Measurements from ENCODE around the gene TYW5. TPM values are rescaled to one million over a fixed set of nuclear protein-coding genes. Genes with fewer than 3 reads are reported as not detected.

TYW5 gene
- total and polyA plus RNA-seq, 2 of the 13 experiments (the other 11 are each of a cell fraction or from before 2014, with no cell fraction given): 8.3 to 14.6 TPM

DNA sequence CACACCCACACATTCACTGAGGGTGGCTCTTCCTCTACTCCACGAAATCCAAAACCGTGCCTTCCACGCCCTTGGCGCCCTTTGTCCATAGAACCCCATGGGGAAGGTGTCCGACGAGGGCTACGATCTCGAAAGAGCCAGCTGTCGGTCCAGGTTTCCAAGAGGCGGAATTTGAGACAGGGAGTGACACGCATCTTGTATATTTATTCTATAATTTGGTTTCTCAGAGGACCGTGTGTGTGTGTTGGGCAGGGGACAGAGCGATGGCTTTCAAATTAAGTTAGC lies 43.5 kb downstream of the TYW5 start:
- CTCF ChIA-PET (ENCODE audit: low intra/inter-chr PET ratio, low total read pairs): no interaction called here
- intact Hi-C loops (cut with micrococcal nuclease; ENCODE audit: unreplicated experiment): loop anchor here (2.0 kb wide), 1 partner anchor 43 kb away; the partner anchor contains the start of genes MAIP1 and TYW5
- no peak for TF ChIP-seq TCF7L2 (IDR thresholded peaks at IDR 0.05; ENCODE audit: low read depth, low read length)
- no peak for TF ChIP-seq ZNF891 (CRISPR knock-in tag; IDR thresholded peaks at IDR 0.05)
- TF ChIP-seq PCBP2 (optimal IDR thresholded peaks at IDR 0.05; ENCODE audit: low read depth, low read length, poor library complexity, severe bottlenecking): no peak
- TF ChIP-seq ZFX (CRISPR knock-in tag; IDR thresholded peaks at IDR 0.05; ENCODE audit: low read depth): no peak
- TF ChIP-seq ZNF83 (CRISPR knock-in tag; IDR thresholded peaks at IDR 0.05; ENCODE audit: borderline replicate concordance): peak; percentile 1; the same call in 1 of the 2 replicates
- TF ChIP-seq POGZ (CRISPR knock-in tag; IDR thresholded peaks at IDR 0.05): no peak
- TF ChIP-seq PLRG1 (conservative IDR thresholded peaks at IDR 0.05): no peak
- TF ChIP-seq ASH2L (IDR thresholded peaks at IDR 0.05; ENCODE audit: insufficient read length, low read depth, low read length): peak; percentile 48
- no peak for TF ChIP-seq FOXP1 (IDR thresholded peaks at IDR 0.05)
- no peak for TF ChIP-seq FOXP1 (CRISPR knock-in tag; IDR thresholded peaks at IDR 0.05)
- no peak for TF ChIP-seq ZSCAN20 (CRISPR knock-in tag; IDR thresholded peaks at IDR 0.05; ENCODE audit: borderline replicate concordance)
- no peak for TF ChIP-seq HCFC1 (IDR thresholded peaks at IDR 0.05; ENCODE audit: low read depth, low read length)
- no peak for TF ChIP-seq SAFB2 (CRISPR knock-in tag; IDR thresholded peaks at IDR 0.05; ENCODE audit: borderline replicate concordance, low read depth)
- TF ChIP-seq ZNF207 (IDR thresholded peaks at IDR 0.05; ENCODE audit: borderline replicate concordance): no peak
- 0 out of 2 replicates have a peak, but pooled peaks have one; percentile 45 for TF ChIP-seq SMAD9 (CRISPR knock-in tag; IDR thresholded peaks at IDR 0.05)
- TF ChIP-seq MZF1 (CRISPR knock-in tag; IDR thresholded peaks at IDR 0.05; ENCODE audit: borderline replicate concordance): 0 out of 2 replicates have a peak, but pooled peaks have one; percentile 13
- no peak for TF ChIP-seq ADNP (CRISPR knock-in tag; IDR thresholded peaks at IDR 0.05)
- TF ChIP-seq NCOA1 (CRISPR knock-in tag; IDR thresholded peaks at IDR 0.05): no peak
- TF ChIP-seq ZNF280B (CRISPR knock-in tag; IDR thresholded peaks at IDR 0.05; ENCODE audit: borderline replicate concordance): no peak
- no peak for TF ChIP-seq ZNF607 (CRISPR knock-in tag; IDR thresholded peaks at IDR 0.05; ENCODE audit: borderline replicate concordance)
- 0 out of 2 replicates have a peak, but pooled peaks have one; percentile 64 for TF ChIP-seq RNF219 (CRISPR knock-in tag; IDR thresholded peaks at IDR 0.05)
- TF ChIP-seq GTF2F1 (IDR thresholded peaks at IDR 0.05; ENCODE audit: low read length): no peak
- 0 out of 2 replicates have a peak, but pooled peaks have one; percentile 9 for TF ChIP-seq GFI1 (CRISPR knock-in tag; IDR thresholded peaks at IDR 0.05; ENCODE audit: borderline replicate concordance)
- TF ChIP-seq JUNB (CRISPR knock-in tag; IDR thresholded peaks at IDR 0.05; ENCODE audit: borderline replicate concordance): no peak
- TF ChIP-seq ZNF589 (CRISPR knock-in tag; conservative IDR thresholded peaks at IDR 0.05): 0 out of 2 replicates have a peak, but pooled peaks have one; percentile 20

More for the DNA sequence above, 43.5 kb downstream of the TYW5 start:
- H2AFZ ChIP-seq (ENCODE audit: low read length): no peak overlapping the region
- H3K27me3 ChIP-seq (ENCODE audit: control insufficient read depth in 1 of 2, insufficient read depth in 2 of 2, low read length in 2 of 2): no peaks in the 10 kb centered on the region; a peak in 1 of 5 replicates
- H3K4me3 ChIP-seq (replicated peaks in 1 of 3; ENCODE audit: insufficient read depth in 1 of 3, low read depth in 2 of 3, low read length in 3 of 3): peak overlapping the region; percentile 74 to 99 (median 82)
- H3K9ac ChIP-seq (ENCODE audit: insufficient read depth, low read depth, low read length): peak overlapping the region; percentile 97
- H3K27ac ChIP-seq (ENCODE audit: extremely low read length, insufficient read depth, low read length): peak overlapping the region; percentile 95
- H3K9me3 ChIP-seq (ENCODE audit: low read length): peaks cover 4% of the 10 kb centered on the region
- no peak for FAIRE-seq
- ATAC-seq: no peak
- in situ Hi-C loops (cut with HindIII; ENCODE audit: extremely low pct_ligation_motif_present, low pct_unique_long_range_greater_than_20kb): no loop called here
- peaks cover 30% of the 10 kb centered on the region for H3K4me1 ChIP-seq (ENCODE audit: insufficient read depth, low read length)
- peaks cover 6 to 15% of the 10 kb centered on the region in 2 experiments; a peak in 3 of 5 replicates for H3K36me3 ChIP-seq (replicated peaks in 1 of 2; ENCODE audit: control insufficient read depth in 1 of 2, insufficient read depth in 2 of 2, low read length in 2 of 2)
- POLR2A ChIA-PET: no interaction called here
- no TSS peak for BruUV-seq (replicated peaks)
- DNase-seq (ENCODE audit: low spot score): no peak
- H4K20me1 ChIP-seq (ENCODE audit: insufficient read depth, low read length): 0 out of 2 replicates have a peak, but pooled peaks cover 13% of the 10 kb centered on the region
- H3K4me2 ChIP-seq (ENCODE audit: low read depth, low read length): peak overlapping the region; percentile 71
- H3K79me2 ChIP-seq (ENCODE audit: insufficient read depth, low read length): peaks cover 46% of the 10 kb centered on the region
- 2% methylated on average over 13 of the region's 13 CpGs for WGBS (ENCODE audit: low lambda C conversion rate)
